Neuronal stem cell (in vitro differentiated cells): ENCODE measurements around the gene ATP8B4.

Experiments
- DNase-seq: peaks from one replicate; pipeline ENCODE4 v3.0.0-alpha.2; 2013; ENCODE audit warnings: low spot score
- H2AFZ ChIP-seq: one replicate; pipeline ENCODE4 v1.6.1; 2013; ENCODE audit warnings: mild to moderate bottlenecking, low read length, inconsistent platforms
- H2AK5ac ChIP-seq: 2 replicates; pipeline ENCODE4 v1.6.1; 2013; ENCODE audit warnings: low read depth, mild to moderate bottlenecking, inconsistent platforms, low read length, moderate library complexity, mixed read lengths
- H2BK120ac ChIP-seq: 2 replicates; pipeline ENCODE4 v1.6.1; 2013; ENCODE audit warnings: low read depth, mild to moderate bottlenecking, inconsistent platforms, low read length, moderate library complexity, mixed read lengths
- H2BK12ac ChIP-seq: one replicate; pipeline ENCODE4 v1.6.1; 2013; ENCODE audit warnings: low read length, inconsistent platforms
- H2BK15ac ChIP-seq: 2 replicates; pipeline ENCODE4 v1.6.1; 2013; ENCODE audit warnings: mild to moderate bottlenecking, low read length, inconsistent platforms, mixed read lengths
- H2BK5ac ChIP-seq: one replicate; pipeline ENCODE4 v1.6.1; 2013; ENCODE audit warnings: inconsistent platforms, mild to moderate bottlenecking, low read length, moderate library complexity
- H3K14ac ChIP-seq: one replicate; pipeline ENCODE4 v1.6.1; 2013; ENCODE audit warnings: low read length, inconsistent platforms
- H3K18ac ChIP-seq: 2 replicates; pipeline ENCODE4 v1.6.1; 2013; ENCODE audit warnings: low read length, inconsistent platforms
- H3K23ac ChIP-seq: 2 replicates; pipeline ENCODE4 v1.6.1; 2013; ENCODE audit warnings: low read depth, mild to moderate bottlenecking, mixed read lengths, low read length, inconsistent platforms; ENCODE audit not compliant: poor library complexity
- H3K27ac ChIP-seq: replicated peaks from 3 replicates; pipeline ENCODE4 v1.5.1; 2013; ENCODE audit warnings: low read length, inconsistent platforms
- H3K27me3 ChIP-seq, 3 experiments: 2 replicates each; pipeline ENCODE4 v1.6.1; 2013; ENCODE audit warnings: low read length in 3 of 3, mild to moderate bottlenecking in 2 of 3, inconsistent platforms in 1 of 3, low read depth in 1 of 3, mixed read lengths in 1 of 3, moderate library complexity in 1 of 3; ENCODE audit not compliant: control insufficient read depth in 3 of 3, insufficient read depth in 3 of 3
- H3K36me3 ChIP-seq, 2 donors: replicated peaks in 1 of 2; 2 replicates each; pipeline ENCODE4 v1.6.1; 2013; ENCODE audit warnings: low read length in 2 of 2; ENCODE audit not compliant: control insufficient read depth in 2 of 2, insufficient read depth in 2 of 2
- H3K4ac ChIP-seq: 2 replicates; pipeline ENCODE4 v1.6.1; 2013; ENCODE audit warnings: inconsistent platforms, mild to moderate bottlenecking, low read length, moderate library complexity
- H3K4me1 ChIP-seq, 2 donors: 1 replicate in 1 of 2; 2 replicates in 1 of 2; pipeline ENCODE4 v1.6.1; 2013; ENCODE audit warnings: low read length in 2 of 2, low read depth in 1 of 2; ENCODE audit not compliant: control insufficient read depth in 2 of 2, insufficient read depth in 1 of 2
- H3K4me2 ChIP-seq: one replicate; pipeline ENCODE4 v1.6.1; 2013; ENCODE audit warnings: mild to moderate bottlenecking, low read length, inconsistent platforms; ENCODE audit not compliant: insufficient read depth, poor library complexity, severe bottlenecking
- H3K4me3 ChIP-seq, 2 donors: 2 replicates each; pipeline ENCODE4 v1.5.1; 2013; ENCODE audit warnings: low read length in 2 of 2, mild to moderate bottlenecking in 2 of 2, inconsistent platforms in 1 of 2, moderate library complexity in 1 of 2
- H3K79me1 ChIP-seq: one replicate; pipeline ENCODE4 v1.6.1; 2013; ENCODE audit warnings: low read depth, mild to moderate bottlenecking, inconsistent platforms, low read length, moderate library complexity
- H3K9ac ChIP-seq: one replicate; pipeline ENCODE4 v1.6.1; 2013; ENCODE audit warnings: mild to moderate bottlenecking, low read depth, low read length, inconsistent platforms; ENCODE audit not compliant: poor library complexity
- H3K9me3 ChIP-seq, 2 donors: replicated peaks in 1 of 2; 2 replicates each; pipeline versions ENCODE3 to v1.6.1; 2013; ENCODE audit warnings: low read length in 2 of 2, mild to moderate bottlenecking in 2 of 2, inconsistent platforms in 1 of 2, low read depth in 1 of 2, mixed read lengths in 1 of 2, moderate library complexity in 1 of 2; ENCODE audit not compliant: control insufficient read depth in 2 of 2, insufficient read depth in 1 of 2
- H4K8ac ChIP-seq: one replicate; pipeline ENCODE4 v1.6.1; 2013; ENCODE audit warnings: low read depth, mild to moderate bottlenecking, inconsistent platforms, low read length, moderate library complexity
- H4K91ac ChIP-seq: one replicate; pipeline ENCODE4 v1.6.1; 2013; ENCODE audit warnings: low read length, low read depth, mild to moderate bottlenecking, inconsistent platforms; ENCODE audit not compliant: poor library complexity
- WGBS, 2 donors: extraction: QIAGEN DNeasy Blood & Tissue Kit; methylation state at CpG; one replicate each; pipeline ENCODE4 v1.1.7; 2013; ENCODE audit warnings: missing lambda C conversion rate in 2 of 2, mixed read lengths in 1 of 2; ENCODE audit not compliant: insufficient read length in 2 of 2, insufficient replicate concordance in 1 of 2; ENCODE audit errors: extremely low coverage in 2 of 2; 5-methylcytosine and 5-hydroxymethylcytosine counted together

The ATP8B4 gene

GRCh38 chr15:49987896-49988295 is 131.1 kb downstream of the ATP8B4 start:
- Histone ChIP-seq H3K18ac (no peak overlapping the region), H3K9ac (no peak overlapping the region), H2BK12ac (no peak overlapping the region), H2BK15ac (no peak overlapping the region), H3K9me3 (peaks cover 0 to 2% of the 10 kb centered on the region in 2 donors), H3K36me3 (no peaks in the 10 kb centered on the region), H2AFZ (no peak overlapping the region), H3K27me3 (no peaks in the 10 kb centered on the region), H3K4me3 (no peak overlapping the region), H3K27ac (no peak overlapping the region), H2AK5ac (no peak overlapping the region), H4K8ac (no peak overlapping the region), H3K4me1 (no peaks in the 10 kb centered on the region), H2BK120ac (no peak overlapping the region), H3K14ac (no peak overlapping the region), H3K4me2 (no peak overlapping the region), H3K4ac (no peak overlapping the region), H2BK5ac (no peak overlapping the region), H3K23ac (no peak overlapping the region), H4K91ac (no peak overlapping the region), H3K79me1 (no peaks in the 10 kb centered on the region)
- no CpG with 5 or more reads among the region's 3 CpGs for WGBS, 2 donors
- no peak for DNase-seq

GRCh38 chr15:49987198-49987785 is 131.7 kb downstream of the ATP8B4 start:
- Histone ChIP-seq H3K9me3 (peaks cover 0 to 2% of the 10 kb centered on the region in 2 donors), H4K91ac (no peak overlapping the region), H2BK5ac (no peak overlapping the region), H3K9ac (no peak overlapping the region), H3K36me3 (no peaks in the 10 kb centered on the region), H3K23ac (no peak overlapping the region), H3K27me3 (no peaks in the 10 kb centered on the region), H3K18ac (no peak overlapping the region), H2BK120ac (no peak overlapping the region), H2BK15ac (no peak overlapping the region), H2AK5ac (no peak overlapping the region), H2BK12ac (no peak overlapping the region), H3K27ac (no peak overlapping the region), H3K4me1 (no peaks in the 10 kb centered on the region), H3K4ac (no peak overlapping the region), H3K79me1 (no peaks in the 10 kb centered on the region), H3K14ac (no peak overlapping the region), H2AFZ (no peak overlapping the region), H3K4me2 (no peak overlapping the region), H4K8ac (no peak overlapping the region), H3K4me3 (no peak overlapping the region)
- WGBS, 2 donors, result no CpG with 5 or more reads among the region's 3 CpGs
- DNase-seq, result no peak

DNA sequence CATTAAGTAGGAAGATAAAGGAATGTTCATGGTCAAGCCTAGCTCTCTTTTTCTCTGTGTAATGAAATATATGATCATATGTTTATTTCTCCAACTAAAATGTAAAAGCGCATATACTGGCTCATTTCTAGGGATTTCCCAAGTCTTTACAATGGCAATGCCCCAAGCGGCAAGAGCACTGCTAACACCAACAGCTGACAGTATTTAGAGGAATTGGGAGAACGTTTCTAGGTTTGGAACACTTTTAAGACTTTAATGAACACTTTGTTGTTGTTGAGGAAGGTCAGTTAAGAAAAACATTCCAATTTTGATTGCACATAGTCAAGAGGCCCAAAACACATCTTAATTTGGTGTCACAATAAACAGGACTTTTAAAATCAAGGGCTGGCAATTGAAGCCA is 132.7 kb downstream of the ATP8B4 start:
- H2BK15ac ChIP-seq, result no peak overlapping the region
- H4K8ac ChIP-seq, result no peak overlapping the region
- peaks cover 0 to 2% of the 10 kb centered on the region in 2 donors for H3K9me3 ChIP-seq
- H3K27me3 ChIP-seq, result no peaks in the 10 kb centered on the region
- no peak overlapping the region for H3K9ac ChIP-seq
- H3K23ac ChIP-seq, result no peak overlapping the region
- no peak overlapping the region for H2BK120ac ChIP-seq
- no peak for DNase-seq
- H3K27ac ChIP-seq, result no peak overlapping the region
- no peak overlapping the region for H2AK5ac ChIP-seq
- no peak overlapping the region for H2BK12ac ChIP-seq
- H3K14ac ChIP-seq, result no peak overlapping the region
- no peak overlapping the region for H3K18ac ChIP-seq
- H2AFZ ChIP-seq, result no peak overlapping the region
- H4K91ac ChIP-seq, result no peak overlapping the region
- no peak overlapping the region for H3K4ac ChIP-seq
- H3K4me1 ChIP-seq, result no peaks in the 10 kb centered on the region
- no peaks in the 10 kb centered on the region for H3K36me3 ChIP-seq
- H3K4me3 ChIP-seq, result no peak overlapping the region
- WGBS, 2 donors, result no CpG with 5 or more reads among the region's 3 CpGs
- H2BK5ac ChIP-seq, result no peak overlapping the region
- no peak overlapping the region for H3K4me2 ChIP-seq
- H3K79me1 ChIP-seq, result no peaks in the 10 kb centered on the region

DNA sequence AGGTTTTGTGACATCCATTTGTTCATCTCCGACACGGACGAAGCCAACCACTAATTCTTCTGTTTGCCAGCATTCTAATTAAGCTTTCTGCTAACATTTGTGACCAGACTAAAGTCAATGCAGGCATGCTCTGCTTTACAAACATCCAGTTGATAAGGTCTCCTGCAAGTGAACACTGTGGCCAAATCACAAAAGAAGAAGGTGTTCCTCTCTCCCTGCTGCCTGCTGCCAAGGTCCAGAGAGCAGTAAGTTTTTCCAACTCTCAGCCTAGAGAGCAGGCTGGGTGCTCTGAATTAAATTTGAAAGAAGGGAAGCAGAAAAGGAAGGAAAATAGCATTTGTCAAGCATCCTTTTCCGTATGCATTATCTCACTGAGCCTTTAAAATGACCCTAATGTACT is 133.6 kb downstream of the ATP8B4 start:
- H3K23ac ChIP-seq, result no peak overlapping the region
- no peak overlapping the region for H4K8ac ChIP-seq
- H2AFZ ChIP-seq, result no peak overlapping the region
- H3K27ac ChIP-seq, result no peak overlapping the region
- no peak overlapping the region for H3K14ac ChIP-seq
- no peak overlapping the region for H2BK15ac ChIP-seq
- peaks cover 0 to 2% of the 10 kb centered on the region in 2 donors for H3K9me3 ChIP-seq
- H3K18ac ChIP-seq, result no peak overlapping the region
- H3K9ac ChIP-seq, result no peak overlapping the region
- H3K4me1 ChIP-seq, result no peaks in the 10 kb centered on the region
- no peak for DNase-seq
- H3K79me1 ChIP-seq, result no peaks in the 10 kb centered on the region
- H3K4me2 ChIP-seq, result no peak overlapping the region
- H3K36me3 ChIP-seq, result no peaks in the 10 kb centered on the region
- no peaks in the 10 kb centered on the region for H3K27me3 ChIP-seq
- H2BK5ac ChIP-seq, result no peak overlapping the region
- no CpG with 5 or more reads among the region's 4 CpGs for WGBS, 2 donors
- H2BK120ac ChIP-seq, result no peak overlapping the region
- no peak overlapping the region for H2BK12ac ChIP-seq
- H2AK5ac ChIP-seq, result no peak overlapping the region
- no peak overlapping the region for H4K91ac ChIP-seq
- no peak overlapping the region for H3K4ac ChIP-seq
- no peak overlapping the region for H3K4me3 ChIP-seq
